ENCODE results near the gene KHSRP. TPM values are rescaled to one million over a fixed set of nuclear protein-coding genes. Genes with fewer than 3 reads are reported as not detected.

The KHSRP gene
- total and polyA plus RNA-seq, 2 of the 13 experiments (the other 11 are each of a cell fraction or from before 2014, with no cell fraction given): 72.1 to 129 TPM

DNA sequence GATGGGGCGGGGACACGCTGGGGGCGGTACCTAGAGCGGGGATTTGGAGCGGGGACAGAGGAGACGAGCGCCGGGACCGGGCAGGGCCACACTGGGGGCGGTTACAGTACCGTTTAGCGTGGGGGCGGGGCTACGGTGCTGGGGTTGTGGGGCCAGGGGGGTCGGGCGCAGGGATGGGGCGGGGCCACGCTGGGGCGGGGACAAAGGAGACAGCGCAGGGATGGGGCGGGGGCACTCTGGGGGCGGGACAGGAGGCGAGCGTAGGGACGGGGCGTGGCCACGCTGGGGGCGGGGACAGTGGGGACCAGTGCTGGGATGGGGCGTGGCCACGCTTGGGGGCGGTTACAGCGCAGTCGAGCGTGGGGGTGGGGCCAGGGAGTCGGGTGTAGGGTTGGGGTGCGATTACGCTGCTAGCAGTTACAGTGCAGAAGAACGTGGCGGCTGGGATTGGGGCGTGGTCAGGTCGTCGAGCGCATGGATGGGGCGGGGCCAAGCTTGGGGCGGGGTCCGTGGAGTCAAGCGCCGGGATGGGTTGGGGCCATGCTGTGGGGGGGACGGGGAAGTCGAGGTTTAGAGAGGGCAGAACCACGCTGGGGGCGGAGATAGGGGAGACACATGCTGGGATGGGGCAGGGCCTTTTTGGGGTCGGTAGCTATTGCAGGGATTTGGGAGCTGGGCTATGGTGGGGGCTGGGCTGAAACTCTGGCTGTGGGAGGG is 51.4 kb downstream of the KHSRP start (continued):
- TF ChIP-seq, protein P1, sequence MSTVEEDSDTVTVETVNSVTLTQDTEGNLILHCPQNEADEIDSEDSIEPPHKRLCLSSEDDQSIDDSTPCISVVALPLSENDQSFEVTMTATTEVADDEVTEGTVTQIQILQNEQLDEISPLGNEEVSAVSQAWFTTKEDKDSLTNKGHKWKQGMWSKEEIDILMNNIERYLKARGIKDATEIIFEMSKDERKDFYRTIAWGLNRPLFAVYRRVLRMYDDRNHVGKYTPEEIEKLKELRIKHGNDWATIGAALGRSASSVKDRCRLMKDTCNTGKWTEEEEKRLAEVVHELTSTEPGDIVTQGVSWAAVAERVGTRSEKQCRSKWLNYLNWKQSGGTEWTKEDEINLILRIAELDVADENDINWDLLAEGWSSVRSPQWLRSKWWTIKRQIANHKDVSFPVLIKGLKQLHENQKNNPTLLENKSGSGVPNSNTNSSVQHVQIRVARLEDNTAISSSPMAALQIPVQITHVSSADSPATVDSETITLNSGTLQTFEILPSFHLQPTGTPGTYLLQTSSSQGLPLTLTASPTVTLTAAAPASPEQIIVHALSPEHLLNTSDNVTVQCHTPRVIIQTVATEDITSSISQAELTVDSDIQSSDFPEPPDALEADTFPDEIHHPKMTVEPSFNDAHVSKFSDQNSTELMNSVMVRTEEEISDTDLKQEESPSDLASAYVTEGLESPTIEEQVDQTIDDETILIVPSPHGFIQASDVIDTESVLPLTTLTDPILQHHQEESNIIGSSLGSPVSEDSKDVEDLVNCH (CRISPR knock-in tag; IDR thresholded peaks at IDR 0.05): no peak
- TF ChIP-seq CENPT (CRISPR knock-in tag; IDR thresholded peaks at IDR 0.05; ENCODE audit: low read depth) (peak; percentile 2; the same call in 1 of the 2 replicates), MZF1 (CRISPR knock-in tag; IDR thresholded peaks at IDR 0.05; ENCODE audit: borderline replicate concordance) (no peak), ZNF180 (CRISPR knock-in tag; IDR thresholded peaks at IDR 0.05; ENCODE audit: borderline replicate concordance, low read depth) (no peak), ZNF83 (CRISPR knock-in tag; IDR thresholded peaks at IDR 0.05; ENCODE audit: borderline replicate concordance) (no peak)

DNA sequence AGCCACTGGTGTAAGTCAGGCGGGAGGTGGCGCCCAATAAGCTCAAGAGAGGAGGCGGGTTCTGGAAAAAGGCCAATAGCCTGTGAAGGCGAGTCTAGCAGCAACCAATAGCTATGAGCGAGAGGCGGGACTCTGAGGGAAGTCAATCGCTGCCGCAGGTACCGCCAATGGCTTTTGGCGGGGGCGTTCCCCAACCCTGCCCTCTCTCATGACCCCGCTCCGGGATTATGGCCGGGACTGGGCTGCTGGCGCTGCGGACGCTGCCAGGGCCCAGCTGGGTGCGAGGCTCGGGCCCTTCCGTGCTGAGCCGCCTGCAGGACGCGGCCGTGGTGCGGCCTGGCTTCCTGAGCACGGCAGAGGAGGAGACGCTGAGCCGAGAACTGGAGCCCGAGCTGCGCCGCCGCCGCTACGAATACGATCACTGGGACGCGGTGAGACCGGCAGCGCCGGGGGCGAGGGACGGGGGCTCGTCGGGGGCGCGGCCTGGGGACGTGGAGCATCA is 52.0 kb downstream of the KHSRP start, which contains the start of gene ALKBH7:
Gene ALKBH7, plus strand, starts transcription at position 201 of the 502 bp plus-strand sequence. Its CDS starts 27 bp downstream, at position 228.
- ChIA-PET POLR2A (interaction anchor here (0.5 to 4.3 kb wide), 18 partner anchors 11 to 697 kb away, joined by 3 to 80 read pairs (median 4); partner anchors contain the start of genes CLPP, GTF2F1, KHSRP and SLC25A23), CTCF (ENCODE audit: low intra/inter-chr PET ratio, low total read pairs) (no interaction called here)
- WGBS (ENCODE audit: low lambda C conversion rate): 5% methylated on average over 4 of the region's 47 CpGs
- intact Hi-C loops (cut with micrococcal nuclease; ENCODE audit: unreplicated experiment): no loop called here
- FAIRE-seq (peak; percentile 96), ATAC-seq (peak; percentile 91), DNase-seq (ENCODE audit: low spot score) (peak; percentile 99)
- no TSS peak for BruUV-seq (replicated peaks)
- Histone ChIP-seq H3K4me2 (ENCODE audit: low read depth, low read length) (peak within 1 kb of the TSS; percentile 76), H2AFZ (ENCODE audit: low read length) (no peak within 1 kb of the TSS), H3K4me3 (replicated peaks in 1 of 3; ENCODE audit: insufficient read depth in 1 of 3, low read depth in 2 of 3, low read length in 3 of 3) (peak within 1 kb of the TSS; percentile 88 to 98 (median 89)), H3K36me3 (replicated peaks in 1 of 2; ENCODE audit: control insufficient read depth in 1 of 2, insufficient read depth in 2 of 2, low read length in 2 of 2) (peaks cover 8 to 16% of the 10 kb centered on the region in 2 experiments; a peak in 4 of 5 replicates), H3K79me2 (ENCODE audit: insufficient read depth, low read length) (no peaks in the 10 kb centered on the region), H3K27ac (ENCODE audit: extremely low read length, insufficient read depth, low read length) (peak within 1 kb of the TSS; percentile 100), H3K27me3 (ENCODE audit: control insufficient read depth in 1 of 2, insufficient read depth in 2 of 2, low read length in 2 of 2) (no peaks in the 10 kb centered on the region), H3K9me3 (ENCODE audit: low read length) (no peaks in the 10 kb centered on the region), H3K4me1 (ENCODE audit: insufficient read depth, low read length) (peaks cover 14% of the 10 kb centered on the region), H4K20me1 (ENCODE audit: insufficient read depth, low read length) (no peaks in the 10 kb centered on the region), H3K9ac (ENCODE audit: insufficient read depth, low read depth, low read length) (peak within 1 kb of the TSS; percentile 98)
- in situ Hi-C loops (cut with HindIII; ENCODE audit: extremely low pct_ligation_motif_present, low pct_unique_long_range_greater_than_20kb): no loop called here
- no peak for TF ChIP-seq KDM1A (CRISPR knock-in tag; IDR thresholded peaks at IDR 0.05)
- TF ChIP-seq ZNF567 (CRISPR knock-in tag; IDR thresholded peaks at IDR 0.05; ENCODE audit: borderline replicate concordance): peak; percentile 64; the same call in 1 of the 2 replicates
- TF ChIP-seq ZNF296 (CRISPR knock-in tag; conservative IDR thresholded peaks at IDR 0.05): no peak
- TF ChIP-seq, protein P2, sequence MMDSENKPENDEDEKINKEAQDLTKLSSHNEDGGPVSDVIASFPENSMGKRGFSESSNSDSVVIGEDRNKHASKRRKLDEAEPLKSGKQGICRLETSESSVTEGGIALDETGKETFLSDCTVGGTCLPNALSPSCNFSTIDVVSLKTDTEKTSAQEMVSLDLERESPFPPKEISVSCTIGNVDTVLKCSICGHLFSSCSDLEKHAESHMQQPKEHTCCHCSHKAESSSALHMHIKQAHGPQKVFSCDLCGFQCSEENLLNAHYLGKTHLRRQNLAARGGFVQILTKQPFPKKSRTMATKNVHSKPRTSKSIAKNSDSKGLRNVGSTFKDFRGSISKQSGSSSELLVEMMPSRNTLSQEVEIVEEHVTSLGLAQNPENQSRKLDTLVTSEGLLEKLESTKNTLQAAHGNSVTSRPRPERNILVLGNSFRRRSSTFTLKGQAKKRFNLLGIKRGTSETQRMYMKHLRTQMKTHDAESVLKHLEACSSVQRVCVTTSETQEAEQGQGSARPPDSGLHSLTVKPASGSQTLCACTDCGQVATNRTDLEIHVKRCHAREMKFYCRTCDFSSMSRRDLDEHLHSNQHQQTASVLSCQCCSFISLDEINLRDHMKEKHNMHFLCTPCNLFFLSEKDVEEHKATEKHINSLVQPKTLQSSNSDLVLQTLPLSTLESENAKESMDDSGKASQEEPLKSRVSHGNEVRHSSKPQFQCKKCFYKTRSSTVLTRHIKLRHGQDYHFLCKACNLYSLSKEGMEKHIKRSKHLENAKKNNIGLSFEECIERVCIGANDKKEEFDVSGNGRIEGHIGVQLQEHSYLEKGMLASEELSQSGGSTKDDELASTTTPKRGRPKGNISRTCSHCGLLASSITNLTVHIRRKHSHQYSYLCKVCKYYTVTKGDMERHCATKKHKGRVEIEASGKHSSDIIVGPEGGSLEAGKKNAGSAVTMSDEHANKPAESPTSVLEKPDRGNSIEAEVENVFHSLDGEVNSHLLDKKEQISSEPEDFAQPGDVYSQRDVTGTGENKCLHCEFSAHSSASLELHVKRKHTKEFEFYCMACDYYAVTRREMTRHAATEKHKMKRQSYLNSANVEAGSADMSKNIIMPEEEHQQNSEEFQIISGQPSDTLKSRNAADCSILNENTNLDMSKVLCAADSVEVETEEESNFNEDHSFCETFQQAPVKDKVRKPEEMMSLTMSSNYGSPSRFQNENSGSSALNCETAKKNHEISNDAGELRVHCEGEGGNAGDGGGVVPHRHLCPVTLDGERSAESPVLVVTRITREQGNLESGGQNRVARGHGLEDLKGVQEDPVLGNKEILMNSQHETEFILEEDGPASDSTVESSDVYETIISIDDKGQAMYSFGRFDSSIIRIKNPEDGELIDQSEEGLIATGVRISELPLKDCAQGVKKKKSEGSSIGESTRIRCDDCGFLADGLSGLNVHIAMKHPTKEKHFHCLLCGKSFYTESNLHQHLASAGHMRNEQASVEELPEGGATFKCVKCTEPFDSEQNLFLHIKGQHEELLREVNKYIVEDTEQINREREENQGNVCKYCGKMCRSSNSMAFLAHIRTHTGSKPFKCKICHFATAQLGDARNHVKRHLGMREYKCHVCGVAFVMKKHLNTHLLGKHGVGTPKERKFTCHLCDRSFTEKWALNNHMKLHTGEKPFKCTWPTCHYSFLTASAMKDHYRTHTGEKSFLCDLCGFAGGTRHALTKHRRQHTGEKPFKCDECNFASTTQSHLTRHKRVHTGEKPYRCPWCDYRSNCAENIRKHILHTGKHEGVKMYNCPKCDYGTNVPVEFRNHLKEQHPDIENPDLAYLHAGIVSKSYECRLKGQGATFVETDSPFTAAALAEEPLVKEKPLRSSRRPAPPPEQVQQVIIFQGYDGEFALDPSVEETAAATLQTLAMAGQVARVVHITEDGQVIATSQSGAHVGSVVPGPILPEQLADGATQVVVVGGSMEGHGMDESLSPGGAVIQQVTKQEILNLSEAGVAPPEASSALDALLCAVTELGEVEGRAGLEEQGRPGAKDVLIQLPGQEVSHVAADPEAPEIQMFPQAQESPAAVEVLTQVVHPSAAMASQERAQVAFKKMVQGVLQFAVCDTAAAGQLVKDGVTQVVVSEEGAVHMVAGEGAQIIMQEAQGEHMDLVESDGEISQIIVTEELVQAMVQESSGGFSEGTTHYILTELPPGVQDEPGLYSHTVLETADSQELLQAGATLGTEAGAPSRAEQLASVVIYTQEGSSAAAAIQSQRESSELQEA (CRISPR knock-in tag; IDR thresholded peaks at IDR 0.05; ENCODE audit: not compliant biosample characterization): peak; percentile 74
- TF ChIP-seq ZSCAN29 (CRISPR knock-in tag; conservative IDR thresholded peaks at IDR 0.05): 0 out of 2 replicates have a peak, but pooled peaks have one; percentile 28
- no peak for TF ChIP-seq MAFG (CRISPR knock-in tag; IDR thresholded peaks at IDR 0.05)
